ENCODE results near the gene GAK.

- TF ChIP-seq POLR2A (IDR thresholded peaks at IDR 0.05) (no peak), CTCF (IDR thresholded peaks at IDR 0.05 in 4 of 5, conservative IDR thresholded peaks at IDR 0.05 in 1 of 5) (no peak)
Measured at GRCh38 chr4:968221-968620, 36.1 kb upstream of the GAK start.

All from gastrocnemius medialis (tissue), 4 donors.